Stimulated activated naive CD8-positive, alpha-beta T cell treated with anti-CD3 and anti-CD28 coated beads, Interleukin-15, Interleukin-2, amounts not matched to agents 100 U/mL and 50 U/mL, for 24 hours (primary cell): ENCODE measurements around the gene ACSL4.

Source experiments
- ATAC-seq: fragments of 150-1000 bp; cut with Tn5 transposase; one replicate; pipeline ENCODE4 v1.10.0; 2021
- DNase-seq: peaks from one replicate; pipeline ENCODE4 v3.0.0; 2021

The ACSL4 gene

DNA sequence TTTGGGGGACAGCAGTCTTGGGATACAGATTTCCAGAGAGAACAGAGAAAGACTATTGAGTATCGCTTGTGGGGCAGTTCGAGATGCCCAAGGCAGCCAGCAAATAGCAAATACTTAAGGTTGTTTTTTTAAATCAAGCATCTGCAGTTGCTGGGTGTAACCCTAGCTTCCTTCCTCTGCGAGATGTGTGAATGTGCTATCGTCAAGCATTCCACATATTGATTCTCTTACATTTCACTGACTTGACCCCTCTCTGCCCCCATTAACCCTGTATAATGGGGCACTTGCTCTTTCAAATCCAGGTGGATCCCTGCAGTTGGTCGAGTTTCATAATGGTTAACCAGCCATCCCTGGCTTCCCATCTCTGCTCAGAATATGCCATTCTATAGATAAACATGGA is 131.6 kb downstream of the ACSL4 start:
- no peak for DNase-seq
- no peak for ATAC-seq

DNA sequence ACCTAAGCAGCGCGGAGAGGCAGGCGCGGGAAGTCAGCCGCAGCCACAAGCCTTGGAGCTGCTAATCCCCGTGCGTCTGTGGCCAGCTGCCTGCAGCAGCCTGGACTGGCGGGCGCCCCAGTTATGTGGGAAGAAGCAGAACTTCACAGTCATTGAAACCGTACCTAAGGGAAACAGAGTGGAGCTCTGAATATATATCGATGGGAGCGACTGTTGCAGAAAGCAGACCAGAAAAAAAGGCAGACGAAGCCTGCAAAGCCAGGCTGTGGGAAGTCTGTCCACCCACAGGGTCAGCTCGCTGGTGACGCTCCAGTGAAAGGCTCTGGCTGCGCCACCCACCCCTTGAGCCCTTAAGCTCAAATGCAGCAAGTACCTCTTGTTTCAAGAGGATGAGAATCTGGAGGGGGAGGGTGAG is 132.8 kb downstream of the ACSL4 start:
- ATAC-seq (no peak), DNase-seq (no peak)

- no peak for ATAC-seq
- no peak for DNase-seq
Observed at GRCh38 chrX:109596015-109596414, 137.0 kb downstream of the ACSL4 start.
